ENCODE results near the gene DDX25. TPM values are rescaled to one million over a fixed set of nuclear protein-coding genes. Genes with fewer than 3 reads are reported as not detected.

Gene DDX25
- total RNA-seq, 1 donor from 2014 or later = not detected

DNA sequence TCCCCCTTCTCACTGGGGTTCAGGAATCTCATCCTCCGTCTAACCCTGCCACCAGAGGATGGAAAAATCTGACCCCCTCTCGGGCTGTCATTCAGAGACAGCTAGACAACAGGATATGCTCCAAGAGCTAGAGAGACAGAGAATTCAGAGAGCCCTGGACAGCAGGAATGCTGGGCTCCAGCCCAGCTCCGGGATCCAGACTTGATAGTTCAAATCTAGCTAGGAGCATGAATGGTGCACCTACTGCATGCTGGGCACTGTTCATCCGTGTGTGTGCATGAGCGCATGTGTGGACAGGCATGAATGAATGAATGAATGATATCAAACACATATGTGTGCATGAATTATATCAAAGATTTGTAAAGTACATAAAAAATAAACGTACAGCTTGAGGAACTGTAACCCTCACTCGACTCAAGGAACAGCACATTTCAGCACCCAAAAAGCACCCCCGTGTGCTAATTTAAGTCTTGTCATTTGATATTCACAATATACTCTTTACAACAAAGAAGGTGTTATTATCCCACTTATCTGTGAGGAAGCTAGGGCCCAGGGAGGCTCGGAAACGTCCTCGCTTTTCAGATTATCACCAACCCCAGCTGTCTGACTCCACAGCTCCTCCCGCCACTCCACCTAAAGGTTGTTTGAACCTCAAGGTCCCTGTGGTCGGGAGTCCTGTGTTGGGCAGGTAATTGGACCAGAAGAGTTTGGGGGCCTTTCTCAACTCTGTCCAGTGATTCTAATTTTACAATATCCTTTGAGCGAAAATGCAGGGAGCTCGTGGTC is 40.9 kb downstream of the DDX25 start:
- TF ChIP-seq, protein P1, sequence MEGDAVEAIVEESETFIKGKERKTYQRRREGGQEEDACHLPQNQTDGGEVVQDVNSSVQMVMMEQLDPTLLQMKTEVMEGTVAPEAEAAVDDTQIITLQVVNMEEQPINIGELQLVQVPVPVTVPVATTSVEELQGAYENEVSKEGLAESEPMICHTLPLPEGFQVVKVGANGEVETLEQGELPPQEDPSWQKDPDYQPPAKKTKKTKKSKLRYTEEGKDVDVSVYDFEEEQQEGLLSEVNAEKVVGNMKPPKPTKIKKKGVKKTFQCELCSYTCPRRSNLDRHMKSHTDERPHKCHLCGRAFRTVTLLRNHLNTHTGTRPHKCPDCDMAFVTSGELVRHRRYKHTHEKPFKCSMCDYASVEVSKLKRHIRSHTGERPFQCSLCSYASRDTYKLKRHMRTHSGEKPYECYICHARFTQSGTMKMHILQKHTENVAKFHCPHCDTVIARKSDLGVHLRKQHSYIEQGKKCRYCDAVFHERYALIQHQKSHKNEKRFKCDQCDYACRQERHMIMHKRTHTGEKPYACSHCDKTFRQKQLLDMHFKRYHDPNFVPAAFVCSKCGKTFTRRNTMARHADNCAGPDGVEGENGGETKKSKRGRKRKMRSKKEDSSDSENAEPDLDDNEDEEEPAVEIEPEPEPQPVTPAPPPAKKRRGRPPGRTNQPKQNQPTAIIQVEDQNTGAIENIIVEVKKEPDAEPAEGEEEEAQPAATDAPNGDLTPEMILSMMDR (IDR thresholded peaks at IDR 0.05) = no peak
- Mint-ChIP-seq H3K4me1 (ENCODE audit: unreplicated experiment) (peaks cover 4% of the 10 kb centered on the region), H3K4me3 (ENCODE audit: unreplicated experiment) (no peak overlapping the region), H3K27ac (ENCODE audit: unreplicated experiment) (no peak overlapping the region), H3K9me3 (ENCODE audit: unreplicated experiment) (no peaks in the 10 kb centered on the region), H3K36me3 (ENCODE audit: unreplicated experiment) (no peaks in the 10 kb centered on the region), H3K27me3 (ENCODE audit: unreplicated experiment) (peaks cover 15% of the 10 kb centered on the region)
- DNase-seq (ENCODE audit: extremely low spot score, unreplicated experiment) = peak; percentile 54

DNA sequence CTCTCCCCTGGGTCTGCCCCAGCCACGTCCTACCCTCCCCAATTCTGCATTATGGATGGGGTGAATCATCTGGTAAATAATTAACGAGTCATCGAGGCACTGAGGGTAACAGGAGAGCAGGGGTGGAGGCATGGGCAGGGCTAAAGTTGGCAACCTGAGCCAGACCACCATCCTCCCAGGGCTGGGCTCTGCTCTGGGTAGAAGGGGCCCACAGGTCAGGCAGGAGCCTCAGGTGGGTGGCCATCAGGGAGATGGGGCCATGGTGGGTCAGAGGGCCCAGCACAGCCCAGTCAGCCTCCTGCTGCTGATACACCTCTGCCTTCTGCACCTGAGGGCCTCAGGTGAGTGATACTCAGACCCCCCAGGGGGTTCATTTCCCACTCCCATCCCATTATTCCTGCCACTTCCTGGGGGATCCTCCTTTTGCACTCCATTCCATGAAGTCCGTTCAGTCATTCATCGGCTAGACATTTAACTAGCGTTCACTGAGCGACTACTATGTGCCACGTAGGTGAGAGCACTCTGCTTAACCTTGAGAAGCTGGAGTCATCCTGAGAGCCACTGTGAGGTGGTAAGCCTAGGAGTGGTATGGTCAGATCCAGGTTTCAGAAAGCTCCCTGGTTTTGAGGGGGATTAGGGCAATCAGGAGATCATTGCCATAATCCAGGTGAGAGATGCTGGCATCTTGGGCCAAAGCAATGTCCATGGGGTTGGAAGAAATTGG is 41.7 kb downstream of the DDX25 start, which contains the start of gene VSIG10L2:
TSS of gene VSIG10L2 (plus strand) at position 248 of the 724 bp plus-strand sequence. CDS start at position 260, 12 bp downstream.
- H3K4me1 Mint-ChIP-seq (ENCODE audit: unreplicated experiment) = peaks cover 4% of the 10 kb centered on the region
- H3K27me3 Mint-ChIP-seq (ENCODE audit: unreplicated experiment) = peaks cover 15% of the 10 kb centered on the region
- TF ChIP-seq, protein P1 (IDR thresholded peaks at IDR 0.05) = no peak
- no peaks in the 10 kb centered on the region for H3K36me3 Mint-ChIP-seq (ENCODE audit: unreplicated experiment)
- no peak within 1 kb of the TSS for H3K27ac Mint-ChIP-seq (ENCODE audit: unreplicated experiment)
- H3K9me3 Mint-ChIP-seq (ENCODE audit: unreplicated experiment) = no peaks in the 10 kb centered on the region
- DNase-seq (ENCODE audit: extremely low spot score, unreplicated experiment) = peak; percentile 54
- no peak within 1 kb of the TSS for H3K4me3 Mint-ChIP-seq (ENCODE audit: unreplicated experiment)

DNA sequence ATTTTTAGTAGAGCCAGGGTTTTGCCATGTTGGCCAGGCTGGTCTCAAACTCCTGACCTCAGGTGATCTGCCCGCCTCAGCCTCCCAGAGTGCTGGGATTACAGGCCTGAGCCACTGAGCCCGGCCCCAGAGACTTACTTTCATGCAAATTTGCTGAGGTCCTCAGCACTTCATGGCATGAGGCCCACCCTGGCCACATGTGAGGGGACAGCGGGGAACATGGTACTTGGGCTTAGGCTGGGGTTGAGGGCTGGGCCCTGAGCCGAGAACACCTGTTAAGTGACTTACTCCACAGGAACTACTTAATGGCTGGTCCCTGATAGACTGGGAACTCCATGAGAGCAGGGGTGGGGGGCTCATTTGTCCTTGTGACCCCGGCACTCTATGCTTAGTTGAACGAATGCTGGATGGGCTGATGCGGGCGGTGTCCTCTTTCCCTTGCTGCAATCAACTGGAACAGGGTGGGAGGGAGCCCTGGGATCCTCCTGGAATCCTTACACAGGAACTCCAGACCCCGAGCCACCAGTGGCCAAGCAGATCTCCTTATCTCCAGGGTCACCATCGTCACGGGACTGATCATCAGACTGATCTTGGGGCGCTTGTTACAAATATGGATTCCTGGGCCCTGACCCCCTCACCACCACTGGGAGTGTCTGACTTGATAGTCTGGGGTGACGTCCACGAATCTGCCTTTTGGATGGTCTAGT is 42.6 kb downstream of the DDX25 start:
- Mint-ChIP-seq H3K27me3 (ENCODE audit: unreplicated experiment) (peaks cover 20% of the 10 kb centered on the region), H3K4me1 (ENCODE audit: unreplicated experiment) (peaks cover 4% of the 10 kb centered on the region), H3K4me3 (ENCODE audit: unreplicated experiment) (no peak overlapping the region), H3K27ac (ENCODE audit: unreplicated experiment) (no peak overlapping the region), H3K36me3 (ENCODE audit: unreplicated experiment) (no peaks in the 10 kb centered on the region), H3K9me3 (ENCODE audit: unreplicated experiment) (no peaks in the 10 kb centered on the region)
- TF ChIP-seq, protein P1 (IDR thresholded peaks at IDR 0.05) = no peak
- peak; percentile 64 for DNase-seq (ENCODE audit: extremely low spot score, unreplicated experiment)

DNA sequence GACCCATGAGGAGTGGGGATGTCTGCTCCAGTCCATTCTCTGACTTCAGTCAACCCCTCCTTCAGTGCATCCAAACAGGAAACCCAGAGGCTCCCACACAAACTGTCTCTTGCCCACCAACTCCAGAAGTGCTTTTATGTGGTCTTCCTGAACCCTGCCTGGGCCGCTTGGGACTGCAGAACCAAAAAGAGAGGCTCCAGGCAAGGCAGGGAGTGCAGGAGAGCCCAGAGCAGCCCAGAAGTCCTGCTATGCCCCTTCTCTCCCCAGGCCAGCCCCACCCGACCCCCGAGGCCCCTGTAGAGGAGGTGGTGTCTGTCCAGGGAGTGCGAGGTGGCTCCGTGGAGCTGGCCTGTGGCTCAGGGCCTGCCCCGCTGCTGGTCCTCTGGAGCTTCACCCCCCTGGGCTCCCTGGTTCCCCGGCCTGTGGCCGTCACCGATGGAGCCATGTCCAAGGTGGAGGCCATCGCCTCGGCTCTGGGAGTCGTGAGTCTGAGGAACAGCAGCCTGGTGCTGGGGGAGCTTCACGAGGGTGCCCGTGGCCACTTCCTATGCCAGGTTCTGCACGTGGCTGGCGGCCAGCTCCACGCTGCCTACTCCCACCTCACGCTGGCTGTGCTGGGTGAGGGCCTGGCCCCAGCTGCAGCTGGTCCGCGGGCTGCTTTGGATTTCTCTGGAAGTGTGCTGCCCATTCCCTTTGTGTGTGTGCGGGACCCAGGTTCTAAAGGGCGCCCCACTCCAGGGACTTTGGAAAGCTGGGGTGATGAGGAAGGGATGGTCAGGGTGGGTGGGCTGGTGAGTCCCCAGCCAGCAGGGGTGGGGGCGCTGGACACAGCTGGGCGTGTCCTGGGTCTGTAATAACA is 43.3 kb downstream of the DDX25 start:
- no peaks in the 10 kb centered on the region for H3K9me3 Mint-ChIP-seq (ENCODE audit: unreplicated experiment)
- no peaks in the 10 kb centered on the region for H3K36me3 Mint-ChIP-seq (ENCODE audit: unreplicated experiment)
- no peak overlapping the region for H3K27ac Mint-ChIP-seq (ENCODE audit: unreplicated experiment)
- TF ChIP-seq, protein P1 (IDR thresholded peaks at IDR 0.05) = no peak
- H3K4me3 Mint-ChIP-seq (ENCODE audit: unreplicated experiment) = no peak overlapping the region
- DNase-seq (ENCODE audit: extremely low spot score, unreplicated experiment) = peak; percentile 80
- peaks cover 13% of the 10 kb centered on the region for H3K27me3 Mint-ChIP-seq (ENCODE audit: unreplicated experiment)
- no peaks in the 10 kb centered on the region for H3K4me1 Mint-ChIP-seq (ENCODE audit: unreplicated experiment)

Measured in osteocyte (in vitro differentiated cells).